Tibial artery (tissue), 4 donors: ENCODE measurements around the gene ERVH48-1.
"Not testable (repeated sequence)": the region's sequence is repeated elsewhere in the genome, so short reads cannot be mapped to it uniquely, and the experiment has no call there.

Source experiments
- DNase-seq, 2 donors: peaks; one replicate each; pipeline ENCODE4 v3.0.0-alpha.2; 2019
- H3K27ac ChIP-seq, 2 donors: fragments of 200-600 bp; sonication (generic) in 1 of 2; 1 replicate in 1 of 2; 2 replicates in 1 of 2; pipeline ENCODE4 v1.5.1; 2018 to 2019; ENCODE audit warnings: mild to moderate bottlenecking in 1 of 2
- H3K27me3 ChIP-seq, 2 donors: fragments of 200-600 bp; sonication (generic) in 1 of 2; one replicate each; pipeline versions ENCODE4 v1.5.1 to v1.6.0; 2016 to 2019
- H3K36me3 ChIP-seq, 3 donors: fragments of 200-600 bp; sonication (generic) in 2 of 3; one replicate each; pipeline ENCODE4 v1.5.1; 2016 to 2019; ENCODE audit warnings: mild to moderate bottlenecking in 2 of 3
- H3K4me1 ChIP-seq, 4 donors: fragments of 200-600 bp; sonication (generic) in 2 of 4; 1 replicate in 3 of 4; 2 replicates in 1 of 4; pipeline ENCODE4 v1.5.1; 2016 to 2019
- H3K4me3 ChIP-seq, 2 donors: fragments of 200-600 bp; sonication (generic) in 1 of 2; 1 replicate in 1 of 2; 2 replicates in 1 of 2; pipeline ENCODE4 v1.5.1; 2018 to 2019; ENCODE audit warnings: mild to moderate bottlenecking in 2 of 2
- H3K9me3 ChIP-seq, 3 donors: fragments of 200-600 bp; sonication (generic) in 1 of 3; one replicate each; pipeline ENCODE4 v1.5.1; 2016 to 2019
- intact Hi-C: fragments of 100-400 bp; cut with DNase I; formaldehyde crosslinking; loops from one replicate; pipeline ENCODE4 v1.15.0; 2023; ENCODE audit warnings: low total_unique reads
- TF ChIP-seq, protein P1 (sequence below), 2 experiments: fragments of 200-600 bp in 1 of 2; fragments of 450-650 bp in 1 of 2; IDR thresholded peaks; one replicate each; pipeline ENCODE4 v1.5.1; 2017 to 2019; ENCODE audit warnings: antibody characterized with exemption in 2 of 2, mild to moderate bottlenecking in 1 of 2, moderate library complexity in 1 of 2

ERVH48-1 gene

DNA sequence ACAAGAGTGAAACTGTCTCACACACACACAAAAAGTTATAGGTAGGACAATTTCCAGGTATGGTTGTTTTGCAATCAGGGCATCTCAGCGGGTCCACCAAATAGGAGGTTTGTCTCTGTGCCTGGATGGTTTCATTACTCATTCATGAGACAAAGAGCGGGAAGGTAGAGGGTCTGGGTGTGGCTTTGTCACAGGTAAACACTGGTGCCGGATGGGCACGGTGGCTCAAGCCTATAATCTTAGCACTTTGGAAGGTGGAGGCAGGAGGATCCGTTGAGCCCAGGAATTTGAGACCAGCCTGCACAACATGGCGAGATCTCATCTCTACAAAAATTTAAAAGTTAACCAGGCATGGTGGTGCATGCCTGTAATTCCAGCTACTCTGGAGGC lies 16.3 kb upstream of the ERVH48-1 start:
- intact Hi-C loops = no loop called here
- H3K36me3 ChIP-seq = peaks cover 0 to 4% (median 0%) of the 10 kb centered on the region in 3 donors
- TF ChIP-seq, protein P1, sequence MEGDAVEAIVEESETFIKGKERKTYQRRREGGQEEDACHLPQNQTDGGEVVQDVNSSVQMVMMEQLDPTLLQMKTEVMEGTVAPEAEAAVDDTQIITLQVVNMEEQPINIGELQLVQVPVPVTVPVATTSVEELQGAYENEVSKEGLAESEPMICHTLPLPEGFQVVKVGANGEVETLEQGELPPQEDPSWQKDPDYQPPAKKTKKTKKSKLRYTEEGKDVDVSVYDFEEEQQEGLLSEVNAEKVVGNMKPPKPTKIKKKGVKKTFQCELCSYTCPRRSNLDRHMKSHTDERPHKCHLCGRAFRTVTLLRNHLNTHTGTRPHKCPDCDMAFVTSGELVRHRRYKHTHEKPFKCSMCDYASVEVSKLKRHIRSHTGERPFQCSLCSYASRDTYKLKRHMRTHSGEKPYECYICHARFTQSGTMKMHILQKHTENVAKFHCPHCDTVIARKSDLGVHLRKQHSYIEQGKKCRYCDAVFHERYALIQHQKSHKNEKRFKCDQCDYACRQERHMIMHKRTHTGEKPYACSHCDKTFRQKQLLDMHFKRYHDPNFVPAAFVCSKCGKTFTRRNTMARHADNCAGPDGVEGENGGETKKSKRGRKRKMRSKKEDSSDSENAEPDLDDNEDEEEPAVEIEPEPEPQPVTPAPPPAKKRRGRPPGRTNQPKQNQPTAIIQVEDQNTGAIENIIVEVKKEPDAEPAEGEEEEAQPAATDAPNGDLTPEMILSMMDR (IDR thresholded peaks at IDR 0.05) = no peak
- DNase-seq = no peak
- H3K9me3 ChIP-seq = no peaks in the 10 kb centered on the region
- peaks cover 0 to 12% (median 9%) of the 10 kb centered on the region in 4 donors for H3K4me1 ChIP-seq
- no peak overlapping the region for H3K27ac ChIP-seq
- no peaks in the 10 kb centered on the region for H3K27me3 ChIP-seq
- no peak overlapping the region for H3K4me3 ChIP-seq

DNA sequence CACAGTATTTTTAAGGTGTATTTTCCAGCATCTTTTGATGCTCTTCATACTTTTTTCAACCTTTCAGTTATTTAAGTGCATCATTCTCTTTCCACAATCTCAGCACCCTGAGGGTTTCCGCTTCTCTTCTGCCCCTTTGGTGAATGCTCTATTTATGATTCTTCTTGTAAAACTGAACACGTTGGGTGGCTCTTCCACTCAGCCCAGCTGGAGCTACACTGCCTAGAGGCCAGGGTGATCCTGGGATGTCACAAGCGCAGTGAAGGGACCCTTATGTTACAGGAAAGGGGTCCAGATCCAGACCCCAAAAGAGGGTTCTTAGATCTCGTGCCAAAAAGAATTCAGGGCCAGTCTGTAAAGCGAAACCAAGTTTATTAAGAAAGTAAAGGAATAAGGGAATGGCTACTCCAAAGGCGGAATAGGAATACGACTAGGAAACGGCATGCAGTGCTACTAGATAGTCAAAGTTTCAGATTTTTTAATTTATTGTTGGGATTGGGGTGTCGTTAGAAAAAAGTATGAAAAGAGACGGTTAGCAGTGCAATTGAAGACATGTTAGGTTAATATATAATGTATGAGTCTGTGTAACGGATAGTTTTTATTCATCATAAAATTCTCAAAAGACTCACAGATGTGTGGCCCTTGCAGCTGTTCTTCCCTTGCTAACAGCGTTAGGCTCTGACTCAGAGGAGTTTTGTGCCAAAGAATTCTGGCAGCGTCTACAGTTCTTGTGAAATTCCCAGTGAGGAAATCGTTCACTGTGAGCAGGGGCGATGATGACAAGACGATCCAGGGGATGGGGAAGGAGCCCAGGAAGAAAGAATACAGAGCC lies 14.4 kb upstream of the ERVH48-1 start:
- TF ChIP-seq, protein P1 (IDR thresholded peaks at IDR 0.05) = no peak
- Histone ChIP-seq H3K4me1 (peaks cover 0 to 12% (median 9%) of the 10 kb centered on the region in 4 donors), H3K27ac (peak overlapping the region; percentile 45 to 59), H3K36me3 (no peaks in the 10 kb centered on the region), H3K4me3 (no peak overlapping the region), H3K9me3 (no peaks in the 10 kb centered on the region), H3K27me3 (no peaks in the 10 kb centered on the region)
- peak; percentile 88 to 91 for DNase-seq
- intact Hi-C loops = no loop called here

DNA sequence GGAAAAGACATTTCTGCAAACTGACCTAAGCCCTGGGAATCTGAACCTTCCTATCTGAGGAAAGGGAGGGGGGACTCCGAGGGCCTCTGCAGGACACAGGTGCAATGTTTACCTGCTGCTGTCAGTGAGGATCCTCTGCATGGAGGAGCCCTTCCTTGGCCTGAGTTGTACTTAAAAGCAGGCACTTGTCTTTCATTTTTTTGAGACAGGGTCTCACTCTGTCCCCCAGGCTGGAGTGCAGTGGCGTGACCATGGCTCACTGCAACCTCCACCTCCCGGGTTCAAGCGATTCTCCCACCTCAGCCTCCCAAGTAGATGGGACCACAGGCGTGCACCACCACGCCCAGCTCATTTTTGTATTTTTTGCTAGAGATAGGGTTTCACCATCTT lies 13.2 kb upstream of the ERVH48-1 start:
- H3K36me3 ChIP-seq, intact Hi-C loops, H3K9me3 ChIP-seq, DNase-seq, H3K4me3 ChIP-seq, H3K27me3 ChIP-seq, H3K27ac ChIP-seq: not testable (repeated sequence)
- H3K4me1 ChIP-seq = peaks cover 0 to 12% (median 9%) of the 10 kb centered on the region in 4 donors

DNA sequence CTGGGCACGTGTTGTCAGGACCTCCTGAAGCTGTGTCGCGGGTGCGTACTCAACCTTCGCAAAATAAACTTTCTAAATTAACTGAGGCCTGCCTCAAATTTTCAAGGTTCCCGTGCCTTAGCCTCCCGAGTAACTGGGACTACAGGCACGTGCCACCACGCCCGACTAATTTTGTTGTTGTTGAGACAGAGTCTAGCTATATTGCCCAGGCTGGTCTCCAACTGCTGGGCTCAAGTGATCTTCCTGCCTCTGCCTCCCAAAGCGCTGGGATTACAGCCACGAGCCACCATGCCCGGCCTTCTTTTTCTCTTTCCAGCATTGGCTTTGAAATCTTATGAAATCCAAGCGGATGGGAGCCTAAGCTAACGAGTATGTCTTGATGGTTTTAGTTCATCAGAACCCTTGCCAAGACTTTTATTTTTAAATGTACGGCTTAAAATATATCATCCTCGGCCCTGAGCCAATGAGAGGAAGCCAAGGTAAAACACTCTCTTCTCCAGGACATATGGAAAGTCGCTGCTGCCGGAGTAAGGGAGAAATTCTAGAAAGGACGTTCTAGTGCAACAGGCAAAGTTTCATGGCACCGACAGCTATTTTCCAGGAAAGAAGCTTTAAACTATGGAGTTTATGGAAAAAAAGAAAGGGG lies 12.7 kb upstream of the ERVH48-1 start:
- TF ChIP-seq, protein P1 (IDR thresholded peaks at IDR 0.05) = no peak
- no peak for DNase-seq

DNA sequence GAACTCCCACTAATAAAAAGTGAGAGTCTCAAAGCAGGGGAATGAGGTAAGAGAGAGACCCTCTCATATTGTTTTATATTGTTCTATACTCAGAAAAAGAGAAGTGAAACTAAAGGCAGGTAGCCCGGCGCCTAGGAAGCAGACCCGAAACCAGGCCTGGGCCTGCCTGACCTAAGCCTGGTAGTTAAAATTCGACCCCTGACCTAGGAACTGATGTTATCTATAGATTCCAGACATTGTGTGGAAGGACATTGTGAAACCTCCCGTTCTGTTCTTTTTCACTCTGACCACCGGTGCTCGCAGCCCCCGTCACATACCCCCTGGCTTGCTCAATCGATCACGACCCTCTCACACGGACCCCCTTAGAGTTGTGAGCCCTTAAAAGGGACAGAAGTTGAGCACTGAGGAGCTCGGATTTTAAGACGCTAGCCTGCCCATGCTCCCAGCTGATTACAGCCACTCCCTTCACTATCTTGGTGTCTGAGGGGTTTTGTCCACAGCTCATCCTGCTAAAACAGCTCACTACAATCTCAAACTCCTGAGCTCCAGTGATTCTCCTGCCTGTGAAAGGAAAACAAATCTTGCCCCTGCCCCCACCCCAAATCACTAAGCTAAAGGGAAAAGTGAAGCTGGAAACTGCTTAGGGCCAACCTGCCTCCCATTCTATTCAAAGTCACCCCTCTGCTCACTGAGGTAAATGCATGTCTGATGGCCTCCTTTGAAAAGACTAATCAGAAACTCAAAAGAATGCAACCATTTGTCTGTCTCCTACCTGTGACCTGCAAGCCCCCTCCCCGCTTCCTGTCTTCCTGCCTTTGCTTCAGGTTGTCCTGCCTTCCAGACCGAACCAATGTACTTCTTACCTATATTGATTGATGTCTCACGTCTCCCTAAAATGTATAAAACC lies 11.9 kb upstream of the ERVH48-1 start:
- not testable (repeated sequence) for DNase-seq, H3K9me3 ChIP-seq

More for the DNA sequence above, 12.7 kb upstream of the ERVH48-1 start:
- H3K27ac ChIP-seq = no peak overlapping the region
- H3K4me1 ChIP-seq = peaks cover 0 to 12% (median 9%) of the 10 kb centered on the region in 4 donors
- H3K4me3 ChIP-seq = no peak overlapping the region
- intact Hi-C loops = no loop called here
- H3K9me3 ChIP-seq = no peaks in the 10 kb centered on the region
- H3K27me3 ChIP-seq = no peaks in the 10 kb centered on the region
- no peaks in the 10 kb centered on the region for H3K36me3 ChIP-seq

DNA sequence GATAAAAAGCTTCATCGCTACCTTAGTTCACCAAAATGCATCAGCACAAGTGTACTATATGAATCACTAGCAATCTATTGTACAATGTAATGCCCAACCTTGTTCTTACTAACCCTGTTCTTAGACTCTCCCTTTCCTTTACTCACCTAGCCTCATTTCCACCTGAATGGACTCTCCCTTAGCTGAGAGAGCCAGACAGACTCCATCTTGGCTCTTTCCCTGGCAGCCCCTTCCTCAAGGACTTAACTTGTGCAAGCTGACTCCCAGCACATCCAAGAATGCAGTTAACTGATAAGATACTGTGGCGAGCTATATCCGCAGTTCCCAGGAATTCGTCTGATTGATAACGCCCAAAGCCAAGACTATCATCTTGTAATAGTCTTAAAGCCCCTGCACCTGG lies 10.9 kb upstream of the ERVH48-1 start:
- DNase-seq, H3K9me3 ChIP-seq, H3K27me3 ChIP-seq, H3K27ac ChIP-seq, H3K4me3 ChIP-seq, H3K36me3 ChIP-seq, intact Hi-C loops: not testable (repeated sequence)
- peaks cover 0 to 12% (median 9%) of the 10 kb centered on the region in 4 donors for H3K4me1 ChIP-seq

More for the DNA sequence above, 11.9 kb upstream of the ERVH48-1 start:
- H3K36me3 ChIP-seq, intact Hi-C loops, H3K4me3 ChIP-seq, H3K27ac ChIP-seq, H3K27me3 ChIP-seq: not testable (repeated sequence)
- peaks cover 0 to 12% (median 9%) of the 10 kb centered on the region in 4 donors for H3K4me1 ChIP-seq

DNA sequence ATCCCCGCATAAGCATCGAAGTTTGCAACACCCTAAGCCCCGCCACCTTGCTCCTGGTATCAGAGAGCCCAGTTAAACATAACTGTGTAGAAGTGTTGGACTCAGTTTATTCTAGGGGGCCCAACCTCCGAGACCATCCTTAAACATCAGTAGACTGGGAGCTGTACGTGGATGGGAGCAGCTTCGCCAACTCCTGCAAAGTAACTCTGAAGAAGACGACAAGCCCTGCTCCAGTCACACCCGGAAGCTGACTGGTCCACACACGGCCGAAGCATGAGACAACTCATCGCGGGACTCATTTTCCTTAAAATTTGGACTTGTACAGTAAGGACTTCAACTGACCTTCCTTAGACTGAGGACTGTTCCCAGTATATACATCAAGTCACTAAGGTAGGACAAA lies 8.5 kb upstream of the ERVH48-1 start:
- H3K27ac ChIP-seq = not testable (repeated sequence)

DNA sequence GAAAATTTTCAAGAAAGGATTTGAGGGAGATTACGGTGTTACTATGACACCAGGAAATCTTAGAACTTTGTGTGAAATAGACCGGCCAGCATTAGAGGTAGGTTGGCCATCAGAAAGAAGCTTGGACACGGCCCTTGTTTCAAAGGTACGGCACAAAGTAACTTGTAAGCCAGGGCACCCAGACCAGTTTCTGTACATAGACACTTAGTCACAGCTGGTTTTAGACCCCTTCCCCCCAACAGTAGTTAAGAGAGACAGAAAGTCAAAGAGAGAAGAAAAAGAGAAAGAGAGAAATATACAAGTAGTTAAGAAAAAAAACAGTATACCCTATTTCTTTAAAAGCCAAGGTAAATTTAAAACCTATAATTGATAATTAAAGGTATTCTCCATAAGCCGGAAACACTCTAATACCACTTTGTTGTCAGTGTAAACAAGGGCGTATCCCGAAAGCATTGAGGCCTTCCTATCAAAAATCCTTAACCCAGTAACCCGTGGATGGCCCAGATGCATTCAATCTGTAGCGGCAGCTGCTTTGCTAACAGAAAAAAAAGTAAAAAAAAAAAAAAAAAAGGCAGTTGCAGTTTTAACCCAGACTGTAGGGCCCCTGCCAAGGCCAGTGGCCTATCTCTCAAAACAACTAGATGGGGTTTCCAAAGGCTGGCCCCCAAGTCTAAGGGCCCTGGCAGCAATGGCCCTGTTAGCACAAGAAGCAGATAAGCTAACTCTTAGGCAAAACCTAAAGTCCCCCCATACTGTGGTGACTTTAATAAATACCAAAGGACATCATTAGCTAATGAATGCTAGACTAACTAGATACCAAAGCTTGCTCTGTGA lies 7.9 kb upstream of the ERVH48-1 start:
- H3K4me3 ChIP-seq, H3K27ac ChIP-seq, H3K9me3 ChIP-seq, H3K27me3 ChIP-seq, H3K4me1 ChIP-seq, DNase-seq, H3K36me3 ChIP-seq, intact Hi-C loops: not testable (repeated sequence)

More for the DNA sequence above, 8.5 kb upstream of the ERVH48-1 start:
- H3K4me1 ChIP-seq, H3K9me3 ChIP-seq, DNase-seq, H3K27me3 ChIP-seq, intact Hi-C loops, H3K4me3 ChIP-seq, H3K36me3 ChIP-seq: not testable (repeated sequence)

DNA sequence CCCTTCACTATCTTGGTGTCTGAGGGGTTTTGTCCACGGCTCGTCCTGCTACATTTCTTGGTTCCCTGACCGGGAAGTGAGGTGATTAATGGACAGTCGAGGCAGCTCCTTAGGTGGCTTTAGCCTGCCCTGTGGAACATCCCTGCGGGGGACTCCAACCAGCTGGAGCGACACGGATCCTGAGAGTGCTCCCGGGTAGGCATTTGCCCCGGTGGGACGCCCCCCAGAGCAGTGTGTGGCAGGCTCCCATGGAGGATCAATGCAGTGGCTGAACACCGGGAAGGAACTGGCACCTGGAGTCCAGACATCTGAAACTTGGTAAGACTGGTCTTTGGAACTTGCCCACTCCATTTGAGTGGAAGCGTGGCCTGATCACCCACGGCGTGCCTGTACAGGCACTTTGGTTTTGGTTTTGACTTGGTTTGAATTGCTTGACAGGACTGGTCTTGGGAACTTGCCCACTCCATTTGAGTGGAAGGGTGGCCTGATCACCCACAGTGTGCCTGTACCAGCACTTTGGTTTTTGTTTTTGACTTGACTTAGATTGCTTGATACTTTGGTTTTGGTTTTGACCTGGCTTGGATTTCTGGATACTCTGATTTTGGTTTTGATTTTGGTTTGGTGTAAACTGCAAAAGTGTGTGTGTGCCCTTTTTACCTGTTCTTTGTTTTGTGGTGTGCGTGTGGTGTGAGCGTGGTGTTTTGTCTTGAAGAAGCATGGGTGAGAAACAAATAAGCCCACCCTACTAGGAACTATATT lies 7.1 kb upstream of the ERVH48-1 start:
- DNase-seq, H3K27ac ChIP-seq, intact Hi-C loops, H3K36me3 ChIP-seq, H3K4me3 ChIP-seq, H3K4me1 ChIP-seq, H3K27me3 ChIP-seq, H3K9me3 ChIP-seq: not testable (repeated sequence)
